ENCODE data around the gene CGN. TPM values are rescaled to one million over a fixed set of nuclear protein-coding genes. Genes with fewer than 3 reads are reported as not detected.

CGN gene
- total and polyA plus RNA-seq, 2 of the 13 experiments (the other 11 are each of a cell fraction or from before 2014, with no cell fraction given) = 0.75 to 0.81 TPM

DNA sequence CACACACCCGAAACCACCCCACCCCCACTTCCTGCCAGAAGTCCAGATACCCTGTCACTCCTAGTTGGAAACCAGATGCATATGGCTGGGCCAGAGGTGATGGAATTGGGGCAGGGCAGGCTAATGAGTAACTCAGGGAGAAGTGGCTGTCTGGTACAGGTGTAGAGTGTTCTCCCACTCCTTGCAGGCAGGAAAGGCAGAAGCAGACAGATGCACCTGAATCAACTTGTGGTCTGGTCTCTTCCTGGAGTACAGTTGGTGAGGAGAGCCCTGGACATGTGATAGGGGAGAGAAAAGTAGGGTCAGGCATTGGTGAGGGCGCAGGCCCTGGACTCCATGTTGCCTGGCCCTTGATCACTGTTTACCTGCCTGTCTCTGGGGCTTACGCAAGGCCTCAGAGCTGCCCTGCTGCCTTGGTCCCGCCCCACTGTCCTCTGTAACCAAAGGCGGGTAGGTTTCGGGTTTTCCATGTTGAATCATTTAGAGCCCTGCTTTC is 2.5 kb downstream of the CGN start (continued):
- TF ChIP-seq, protein P1, sequence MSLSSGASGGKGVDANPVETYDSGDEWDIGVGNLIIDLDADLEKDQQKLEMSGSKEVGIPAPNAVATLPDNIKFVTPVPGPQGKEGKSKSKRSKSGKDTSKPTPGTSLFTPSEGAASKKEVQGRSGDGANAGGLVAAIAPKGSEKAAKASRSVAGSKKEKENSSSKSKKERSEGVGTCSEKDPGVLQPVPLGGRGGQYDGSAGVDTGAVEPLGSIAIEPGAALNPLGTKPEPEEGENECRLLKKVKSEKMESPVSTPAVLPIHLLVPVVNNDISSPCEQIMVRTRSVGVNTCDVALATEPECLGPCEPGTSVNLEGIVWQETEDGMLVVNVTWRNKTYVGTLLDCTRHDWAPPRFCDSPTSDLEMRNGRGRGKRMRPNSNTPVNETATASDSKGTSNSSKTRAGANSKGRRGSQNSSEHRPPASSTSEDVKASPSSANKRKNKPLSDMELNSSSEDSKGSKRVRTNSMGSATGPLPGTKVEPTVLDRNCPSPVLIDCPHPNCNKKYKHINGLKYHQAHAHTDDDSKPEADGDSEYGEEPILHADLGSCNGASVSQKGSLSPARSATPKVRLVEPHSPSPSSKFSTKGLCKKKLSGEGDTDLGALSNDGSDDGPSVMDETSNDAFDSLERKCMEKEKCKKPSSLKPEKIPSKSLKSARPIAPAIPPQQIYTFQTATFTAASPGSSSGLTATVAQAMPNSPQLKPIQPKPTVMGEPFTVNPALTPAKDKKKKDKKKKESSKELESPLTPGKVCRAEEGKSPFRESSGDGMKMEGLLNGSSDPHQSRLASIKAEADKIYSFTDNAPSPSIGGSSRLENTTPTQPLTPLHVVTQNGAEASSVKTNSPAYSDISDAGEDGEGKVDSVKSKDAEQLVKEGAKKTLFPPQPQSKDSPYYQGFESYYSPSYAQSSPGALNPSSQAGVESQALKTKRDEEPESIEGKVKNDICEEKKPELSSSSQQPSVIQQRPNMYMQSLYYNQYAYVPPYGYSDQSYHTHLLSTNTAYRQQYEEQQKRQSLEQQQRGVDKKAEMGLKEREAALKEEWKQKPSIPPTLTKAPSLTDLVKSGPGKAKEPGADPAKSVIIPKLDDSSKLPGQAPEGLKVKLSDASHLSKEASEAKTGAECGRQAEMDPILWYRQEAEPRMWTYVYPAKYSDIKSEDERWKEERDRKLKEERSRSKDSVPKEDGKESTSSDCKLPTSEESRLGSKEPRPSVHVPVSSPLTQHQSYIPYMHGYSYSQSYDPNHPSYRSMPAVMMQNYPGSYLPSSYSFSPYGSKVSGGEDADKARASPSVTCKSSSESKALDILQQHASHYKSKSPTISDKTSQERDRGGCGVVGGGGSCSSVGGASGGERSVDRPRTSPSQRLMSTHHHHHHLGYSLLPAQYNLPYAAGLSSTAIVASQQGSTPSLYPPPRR (CRISPR knock-in tag; IDR thresholded peaks at IDR 0.05; ENCODE audit: borderline replicate concordance) = 0 out of 2 replicates have a peak, but pooled peaks have one; percentile 47
- TF ChIP-seq ZSCAN21 (CRISPR knock-in tag; IDR thresholded peaks at IDR 0.05; ENCODE audit: borderline replicate concordance) (no peak), HDAC6 (IDR thresholded peaks at IDR 0.05; ENCODE audit: low read depth, low read length) (no peak), ZNF781 (CRISPR knock-in tag; IDR thresholded peaks at IDR 0.05; ENCODE audit: borderline replicate concordance, not compliant biosample characterization) (no peak), FOXC1 (CRISPR knock-in tag; IDR thresholded peaks at IDR 0.05; ENCODE audit: borderline replicate concordance) (0 out of 2 replicates have a peak, but pooled peaks have one; percentile 38), RCOR2 (CRISPR knock-in tag; IDR thresholded peaks at IDR 0.05) (peak; percentile 11; the same call in 1 of the 2 replicates), ZNF777 (CRISPR knock-in tag; IDR thresholded peaks at IDR 0.05) (peak; percentile 48; the same call in 1 of the 2 replicates), HNRNPLL (IDR thresholded peaks at IDR 0.05; ENCODE audit: low read depth, low read length, poor library complexity, severe bottlenecking) (no peak), ZNF761 (CRISPR knock-in tag; conservative IDR thresholded peaks at IDR 0.05) (0 out of 2 replicates have a peak, but pooled peaks have one; percentile 20), HMG20B (CRISPR knock-in tag; conservative IDR thresholded peaks at IDR 0.05) (no peak), KMT2B (CRISPR knock-in tag; IDR thresholded peaks at IDR 0.05) (no peak), HDAC2 (CRISPR knock-in tag; IDR thresholded peaks at IDR 0.05) (peak; percentile 67), TARDBP (CRISPR knock-in tag; IDR thresholded peaks at IDR 0.05) (peak; percentile 69; the same call in 1 of the 2 replicates), ZNF317 (CRISPR knock-in tag; IDR thresholded peaks at IDR 0.05) (peak; percentile 95), ZNF337 (CRISPR knock-in tag; IDR thresholded peaks at IDR 0.05; ENCODE audit: borderline replicate concordance, low read depth) (no peak), SOX6 (IDR thresholded peaks at IDR 0.05) (no peak), SOX6 (CRISPR knock-in tag; IDR thresholded peaks at IDR 0.05) (peak; percentile 54; the same call in 1 of the 2 replicates)
- TF ChIP-seq, protein P2, sequence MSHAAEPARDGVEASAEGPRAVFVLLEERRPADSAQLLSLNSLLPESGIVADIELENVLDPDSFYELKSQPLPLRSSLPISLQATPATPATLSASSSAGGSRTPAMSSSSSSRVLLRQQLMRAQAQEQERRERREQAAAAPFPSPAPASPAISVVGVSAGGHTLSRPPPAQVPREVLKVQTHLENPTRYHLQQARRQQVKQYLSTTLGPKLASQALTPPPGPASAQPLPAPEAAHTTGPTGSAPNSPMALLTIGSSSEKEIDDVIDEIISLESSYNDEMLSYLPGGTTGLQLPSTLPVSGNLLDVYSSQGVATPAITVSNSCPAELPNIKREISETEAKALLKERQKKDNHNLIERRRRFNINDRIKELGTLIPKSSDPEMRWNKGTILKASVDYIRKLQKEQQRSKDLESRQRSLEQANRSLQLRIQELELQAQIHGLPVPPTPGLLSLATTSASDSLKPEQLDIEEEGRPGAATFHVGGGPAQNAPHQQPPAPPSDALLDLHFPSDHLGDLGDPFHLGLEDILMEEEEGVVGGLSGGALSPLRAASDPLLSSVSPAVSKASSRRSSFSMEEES (CRISPR knock-in tag; IDR thresholded peaks at IDR 0.05) = no peak
- TF ChIP-seq, protein P3, sequence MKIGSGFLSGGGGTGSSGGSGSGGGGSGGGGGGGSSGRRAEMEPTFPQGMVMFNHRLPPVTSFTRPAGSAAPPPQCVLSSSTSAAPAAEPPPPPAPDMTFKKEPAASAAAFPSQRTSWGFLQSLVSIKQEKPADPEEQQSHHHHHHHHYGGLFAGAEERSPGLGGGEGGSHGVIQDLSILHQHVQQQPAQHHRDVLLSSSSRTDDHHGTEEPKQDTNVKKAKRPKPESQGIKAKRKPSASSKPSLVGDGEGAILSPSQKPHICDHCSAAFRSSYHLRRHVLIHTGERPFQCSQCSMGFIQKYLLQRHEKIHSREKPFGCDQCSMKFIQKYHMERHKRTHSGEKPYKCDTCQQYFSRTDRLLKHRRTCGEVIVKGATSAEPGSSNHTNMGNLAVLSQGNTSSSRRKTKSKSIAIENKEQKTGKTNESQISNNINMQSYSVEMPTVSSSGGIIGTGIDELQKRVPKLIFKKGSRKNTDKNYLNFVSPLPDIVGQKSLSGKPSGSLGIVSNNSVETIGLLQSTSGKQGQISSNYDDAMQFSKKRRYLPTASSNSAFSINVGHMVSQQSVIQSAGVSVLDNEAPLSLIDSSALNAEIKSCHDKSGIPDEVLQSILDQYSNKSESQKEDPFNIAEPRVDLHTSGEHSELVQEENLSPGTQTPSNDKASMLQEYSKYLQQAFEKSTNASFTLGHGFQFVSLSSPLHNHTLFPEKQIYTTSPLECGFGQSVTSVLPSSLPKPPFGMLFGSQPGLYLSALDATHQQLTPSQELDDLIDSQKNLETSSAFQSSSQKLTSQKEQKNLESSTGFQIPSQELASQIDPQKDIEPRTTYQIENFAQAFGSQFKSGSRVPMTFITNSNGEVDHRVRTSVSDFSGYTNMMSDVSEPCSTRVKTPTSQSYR (CRISPR knock-in tag; IDR thresholded peaks at IDR 0.05; ENCODE audit: borderline replicate concordance) = peak; percentile 73; the same call in 1 of the 2 replicates
- TF ChIP-seq, protein P4, sequence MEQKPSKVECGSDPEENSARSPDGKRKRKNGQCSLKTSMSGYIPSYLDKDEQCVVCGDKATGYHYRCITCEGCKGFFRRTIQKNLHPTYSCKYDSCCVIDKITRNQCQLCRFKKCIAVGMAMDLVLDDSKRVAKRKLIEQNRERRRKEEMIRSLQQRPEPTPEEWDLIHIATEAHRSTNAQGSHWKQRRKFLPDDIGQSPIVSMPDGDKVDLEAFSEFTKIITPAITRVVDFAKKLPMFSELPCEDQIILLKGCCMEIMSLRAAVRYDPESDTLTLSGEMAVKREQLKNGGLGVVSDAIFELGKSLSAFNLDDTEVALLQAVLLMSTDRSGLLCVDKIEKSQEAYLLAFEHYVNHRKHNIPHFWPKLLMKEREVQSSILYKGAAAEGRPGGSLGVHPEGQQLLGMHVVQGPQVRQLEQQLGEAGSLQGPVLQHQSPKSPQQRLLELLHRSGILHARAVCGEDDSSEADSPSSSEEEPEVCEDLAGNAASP (CRISPR knock-in tag; IDR thresholded peaks at IDR 0.05; ENCODE audit: borderline replicate concordance) = no peak
